Fibroblast of lung (primary cell): ENCODE results near the gene MUC4. TPM values are rescaled to one million over a fixed set of nuclear protein-coding genes. Genes with fewer than 3 reads are reported as not detected.
"Not testable (repeated sequence)": the region's sequence is repeated elsewhere in the genome, so short reads cannot be mapped to it uniquely, and the experiment has no call there.

ENCODE experiments used
- DNase-seq, 2 donors: peaks; one replicate each; pipeline versions ENCODE4 v3.0.0 to v3.0.0-alpha.2; 2010; ENCODE audit warnings: low read depth in 2 of 2
- H2AFZ ChIP-seq: 2 replicates; pipeline ENCODE4 v1.5.1; 2012; ENCODE audit warnings: low read length, control low read depth, inconsistent platforms
- H3K27ac ChIP-seq: 2 replicates; pipeline ENCODE4 v1.5.1; 2011; ENCODE audit warnings: low read length, control low read depth; ENCODE audit not compliant: insufficient read depth
- H3K27me3 ChIP-seq: 2 replicates; pipeline ENCODE4 v1.5.1; 2011; ENCODE audit warnings: mild to moderate bottlenecking, low read length; ENCODE audit not compliant: control insufficient read depth, insufficient read depth
- H3K36me3 ChIP-seq: 2 replicates; pipeline ENCODE4 v1.5.1; 2011; ENCODE audit warnings: low read length; ENCODE audit not compliant: control insufficient read depth, insufficient read depth
- H3K4me1 ChIP-seq: 2 replicates; pipeline ENCODE4 v1.5.1; 2011; ENCODE audit warnings: low read length; ENCODE audit not compliant: control insufficient read depth, insufficient read depth; ENCODE audit errors: extremely low read depth
- H3K4me2 ChIP-seq: 2 replicates; pipeline ENCODE4 v1.5.1; 2011; ENCODE audit warnings: low read length, control low read depth; ENCODE audit not compliant: insufficient read depth; ENCODE audit errors: extremely low read depth
- H3K4me3 ChIP-seq, 4 experiments: fragments of 200-600 bp in 1 of 4; sonication (generic) in 1 of 4; replicated peaks in 1 of 4; 2 replicates each; pipeline ENCODE4 v1.5.1; 2011 to 2016; ENCODE audit warnings: low read length in 4 of 4, low read depth in 3 of 4, mild to moderate bottlenecking in 3 of 4, control low read depth in 2 of 4, inconsistent platforms in 1 of 4, mixed read lengths in 1 of 4; ENCODE audit not compliant: insufficient read depth in 1 of 4; ENCODE audit errors: control extremely low read depth in 1 of 4
- H3K79me2 ChIP-seq: 2 replicates; pipeline ENCODE4 v1.5.1; 2012; ENCODE audit warnings: mild to moderate bottlenecking, low read length, inconsistent platforms; ENCODE audit not compliant: control insufficient read depth, insufficient read depth
- H3K9ac ChIP-seq: 2 replicates; pipeline ENCODE4 v1.5.1; 2011; ENCODE audit warnings: mild to moderate bottlenecking, low read length, control low read depth; ENCODE audit not compliant: insufficient read depth
- H3K9me3 ChIP-seq: 2 replicates; pipeline ENCODE4 v1.5.1; 2012; ENCODE audit warnings: low read depth, low read length; ENCODE audit not compliant: control insufficient read depth, insufficient read depth
- H4K20me1 ChIP-seq: 2 replicates; pipeline ENCODE4 v1.5.1; 2011; ENCODE audit warnings: low read length; ENCODE audit not compliant: control insufficient read depth, insufficient read depth; ENCODE audit errors: extremely low read depth
- CTCF ChIP-seq, 2 donors: IDR thresholded peaks in 1 of 2; conservative IDR thresholded peaks in 1 of 2; 1 replicate in 1 of 2; 2 replicates in 1 of 2; pipeline ENCODE4 v1.5.1; 2011 to 2012; ENCODE audit warnings: low read length in 2 of 2, control low read depth in 1 of 2, inconsistent platforms in 1 of 2, low read depth in 1 of 2, mild to moderate bottlenecking in 1 of 2
- EZH2 ChIP-seq: IDR thresholded peaks from 2 replicates; pipeline ENCODE4 v1.5.1; 2012; ENCODE audit warnings: low read length, control low read depth, mild to moderate bottlenecking; ENCODE audit errors: missing control alignments
- polyA plus RNA-seq, 2 donors: library from polyadenylated mRNA; depleted of rRNA in 1 of 2; stranded (reverse) in 1 of 2; unstranded in 1 of 2; fragments of >200 nt; gene quantifications; 2 replicates each; pipeline ENCODE4 v1.2.1, GENCODE V29; 2011 to 2012; ENCODE audit warnings: missing spikeins in 1 of 2
- total RNA-seq: library from RNA; depleted of rRNA; stranded (reverse); fragments of >200 nt; gene quantifications from 2 replicates; pipeline ENCODE4 v1.2.1, GENCODE V29; 2014

Gene MUC4
- total and polyA plus RNA-seq, 2 donors (not counting 1 experiment from before 2014, with no cell fraction given): not detected

GRCh38 chr3:195818301-195818700, 6.6 kb upstream of the MUC4 start:
- Histone ChIP-seq H3K36me3 (no peaks in the 10 kb centered on the region), H3K27me3 (no peaks in the 10 kb centered on the region), H3K27ac (no peak overlapping the region), H2AFZ (no peak overlapping the region), H3K4me3 (no peak overlapping the region), H4K20me1 (no peaks in the 10 kb centered on the region), H3K79me2 (no peaks in the 10 kb centered on the region), H3K9ac (no peak overlapping the region), H3K9me3 (no peaks in the 10 kb centered on the region), H3K4me1 (no peaks in the 10 kb centered on the region), H3K4me2 (no peak overlapping the region)
- no peak for TF ChIP-seq EZH2
- TF ChIP-seq CTCF (conservative IDR thresholded peaks at IDR 0.05 in 1 of 2, IDR thresholded peaks at IDR 0.05 in 1 of 2; ENCODE audit: low read depth in 1 of 2, low read length in 2 of 2): no peak
- no peak for DNase-seq

GRCh38 chr3:195817578-195818135, 5.9 kb upstream of the MUC4 start:
- H3K9me3 ChIP-seq: no peaks in the 10 kb centered on the region
- H3K27ac ChIP-seq: no peak overlapping the region
- H2AFZ ChIP-seq: no peak overlapping the region
- no peaks in the 10 kb centered on the region for H4K20me1 ChIP-seq
- H3K4me2 ChIP-seq: no peak overlapping the region
- no peak for DNase-seq
- no peaks in the 10 kb centered on the region for H3K79me2 ChIP-seq
- no peak for TF ChIP-seq EZH2
- TF ChIP-seq CTCF (conservative IDR thresholded peaks at IDR 0.05 in 1 of 2, IDR thresholded peaks at IDR 0.05 in 1 of 2; ENCODE audit: low read depth in 1 of 2, low read length in 2 of 2): no peak
- no peaks in the 10 kb centered on the region for H3K36me3 ChIP-seq
- no peaks in the 10 kb centered on the region for H3K27me3 ChIP-seq
- no peaks in the 10 kb centered on the region for H3K4me1 ChIP-seq
- no peak overlapping the region for H3K9ac ChIP-seq
- H3K4me3 ChIP-seq: no peak overlapping the region

GRCh38 chr3:195816276-195816913, 4.7 kb upstream of the MUC4 start:
- not testable (repeated sequence) for H2AFZ ChIP-seq, H3K36me3 ChIP-seq, H3K79me2 ChIP-seq, H3K27me3 ChIP-seq, H3K4me3 ChIP-seq, H4K20me1 ChIP-seq, H3K4me1 ChIP-seq, H3K9me3 ChIP-seq, H3K4me2 ChIP-seq, H3K9ac ChIP-seq, H3K27ac ChIP-seq, DNase-seq
